Activated CD8-positive, alpha-beta T cell treated with anti-CD3 and anti-CD28 coated beads for 36 hours (primary cell): Measurements from ENCODE around the gene PLXND1. TPM values are rescaled to one million over a fixed set of nuclear protein-coding genes. Genes with fewer than 3 reads are reported as not detected.
"Not testable (repeated sequence)": the region's sequence is repeated elsewhere in the genome, so short reads cannot be mapped to it uniquely, and the experiment has no call there.

Experiments
- ATAC-seq: fragments of 200-7000 bp; cut with Tn5 transposase; one replicate; pipeline ENCODE4 v1.10.0; 2021; ENCODE audit warnings: mild to moderate bottlenecking, moderate library complexity
- CTCF ChIA-PET: fragments of 350-600 bp; sonication (Branson Sonifier 250); formaldehyde crosslinking; loops from one replicate; lab custom pipeline; 2021; ENCODE audit warnings: antibody characterized with exemption; lab: Charles Lee
- POLR2A ChIA-PET: fragments of 350-600 bp; sonication (Branson Sonifier 250); formaldehyde crosslinking; loops from one replicate; lab custom pipeline; 2021; ENCODE audit warnings: antibody characterized with exemption; lab: Charles Lee
- DNase-seq: peaks from one replicate; pipeline ENCODE4 v3.0.0-alpha.2; 2020
- H3K27ac Mint-ChIP-seq: one replicate; pipeline ENCODE4 v1.8.0; 2021; ENCODE audit warnings: mild to moderate bottlenecking, mixed read lengths
- H3K27me3 Mint-ChIP-seq: one replicate; pipeline ENCODE4 v1.8.0; 2021; ENCODE audit warnings: mixed read lengths
- H3K36me3 Mint-ChIP-seq: one replicate; pipeline ENCODE4 v1.8.0; 2021; ENCODE audit warnings: low read depth, mixed read lengths
- H3K4me1 Mint-ChIP-seq: one replicate; pipeline ENCODE4 v1.8.0; 2021; ENCODE audit warnings: low read depth, mixed read lengths
- H3K4me3 Mint-ChIP-seq: one replicate; pipeline ENCODE4 v1.8.0; 2021; ENCODE audit warnings: mild to moderate bottlenecking, moderate library complexity, mixed read lengths
- H3K9me3 Mint-ChIP-seq: one replicate; pipeline ENCODE4 v1.8.0; 2021; ENCODE audit warnings: mixed read lengths
- intact Hi-C: fragments of 100-400 bp; cut with micrococcal nuclease; formaldehyde crosslinking; loops from one replicate; pipeline ENCODE4 v1.10.0; 2022
- total RNA-seq, 2 experiments: library from RNA; stranded (reverse); gene quantifications; one replicate each; pipeline ENCODE4 v1.2.3, GENCODE V29; 2021
- TF ChIP-seq, protein P1 (sequence below): fragments of 200-600 bp; IDR thresholded peaks from one replicate; pipeline ENCODE4 v1.8.0; 2022; ENCODE audit warnings: antibody characterized with exemption, mild to moderate bottlenecking

PLXND1 gene
- total RNA-seq, 2 experiments from 2014 or later, result 10.7 to 12.5 TPM

DNA sequence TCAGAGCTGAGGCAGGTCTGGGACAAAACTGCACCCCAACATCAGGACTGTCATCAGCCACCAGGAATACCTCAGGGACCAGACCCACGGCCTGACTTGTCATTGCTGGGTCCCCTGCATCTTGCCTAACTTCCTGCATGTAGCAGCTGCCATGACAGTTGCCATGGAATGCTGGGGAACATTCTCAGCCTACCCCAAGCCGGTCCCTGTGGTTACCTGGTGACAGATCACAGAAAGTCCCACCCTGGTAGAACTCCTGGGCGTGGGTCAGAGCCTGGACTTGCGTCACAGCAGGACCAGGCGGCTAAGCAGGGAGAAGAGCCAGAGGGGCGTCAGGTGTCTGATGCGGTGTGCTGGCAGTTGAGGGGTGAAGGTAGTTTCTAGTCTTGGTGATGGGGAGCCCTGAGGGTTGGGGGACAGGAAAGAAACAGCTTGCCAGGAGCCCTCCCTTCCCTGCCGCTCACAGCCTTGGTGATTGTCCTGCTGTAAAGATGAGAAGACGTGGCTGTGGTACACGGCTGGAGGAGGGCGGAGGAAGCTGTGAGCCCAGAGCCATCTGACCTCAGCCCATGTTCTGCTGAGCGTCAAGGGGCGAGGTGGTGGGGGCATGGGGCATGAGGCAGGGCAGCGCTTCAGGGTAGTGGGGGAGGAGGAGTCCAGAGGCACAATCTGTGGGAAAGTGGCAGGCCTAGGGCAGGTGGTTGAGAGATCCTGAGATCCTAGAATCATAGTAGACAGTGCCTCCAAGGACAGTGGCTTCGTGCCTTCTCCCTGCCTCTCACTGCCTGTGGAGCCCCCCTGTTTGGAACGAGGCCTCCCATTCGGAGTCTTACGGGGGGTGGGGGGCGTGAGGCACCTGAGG lies 58.1 kb downstream of the PLXND1 start:
- no peak overlapping the region for H3K4me3 Mint-ChIP-seq
- peaks cover 4% of the 10 kb centered on the region for H3K27me3 Mint-ChIP-seq
- no peaks in the 10 kb centered on the region for H3K36me3 Mint-ChIP-seq
- ChIA-PET POLR2A (no interaction called here), CTCF (no interaction called here)
- no peaks in the 10 kb centered on the region for H3K9me3 Mint-ChIP-seq
- no peak overlapping the region for H3K27ac Mint-ChIP-seq
- no peaks in the 10 kb centered on the region for H3K4me1 Mint-ChIP-seq
- ATAC-seq (no peak), DNase-seq (no peak)
- TF ChIP-seq, protein P1, sequence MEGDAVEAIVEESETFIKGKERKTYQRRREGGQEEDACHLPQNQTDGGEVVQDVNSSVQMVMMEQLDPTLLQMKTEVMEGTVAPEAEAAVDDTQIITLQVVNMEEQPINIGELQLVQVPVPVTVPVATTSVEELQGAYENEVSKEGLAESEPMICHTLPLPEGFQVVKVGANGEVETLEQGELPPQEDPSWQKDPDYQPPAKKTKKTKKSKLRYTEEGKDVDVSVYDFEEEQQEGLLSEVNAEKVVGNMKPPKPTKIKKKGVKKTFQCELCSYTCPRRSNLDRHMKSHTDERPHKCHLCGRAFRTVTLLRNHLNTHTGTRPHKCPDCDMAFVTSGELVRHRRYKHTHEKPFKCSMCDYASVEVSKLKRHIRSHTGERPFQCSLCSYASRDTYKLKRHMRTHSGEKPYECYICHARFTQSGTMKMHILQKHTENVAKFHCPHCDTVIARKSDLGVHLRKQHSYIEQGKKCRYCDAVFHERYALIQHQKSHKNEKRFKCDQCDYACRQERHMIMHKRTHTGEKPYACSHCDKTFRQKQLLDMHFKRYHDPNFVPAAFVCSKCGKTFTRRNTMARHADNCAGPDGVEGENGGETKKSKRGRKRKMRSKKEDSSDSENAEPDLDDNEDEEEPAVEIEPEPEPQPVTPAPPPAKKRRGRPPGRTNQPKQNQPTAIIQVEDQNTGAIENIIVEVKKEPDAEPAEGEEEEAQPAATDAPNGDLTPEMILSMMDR, result no peak
- intact Hi-C loops, result no loop called here

DNA sequence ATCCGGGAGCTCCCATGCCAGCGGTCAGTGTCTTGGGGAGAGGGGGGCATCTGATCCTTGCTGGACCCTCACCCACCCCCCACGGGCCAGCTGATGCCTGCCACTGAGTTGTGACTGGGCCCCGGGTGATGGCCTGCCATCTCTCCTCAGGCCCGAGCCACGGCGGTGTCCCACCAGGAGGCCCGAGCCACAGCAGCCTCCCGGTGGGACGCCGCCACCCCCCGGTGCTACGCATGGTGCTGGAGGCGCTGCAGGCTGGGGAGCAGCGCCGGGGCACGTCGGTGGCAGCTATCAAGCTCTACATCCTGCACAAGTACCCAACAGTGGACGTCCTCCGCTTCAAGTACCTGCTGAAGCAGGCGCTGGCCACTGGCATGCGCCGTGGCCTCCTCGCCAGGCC lies 59.2 kb downstream of the PLXND1 start:
- ATAC-seq, result no peak
- no peak overlapping the region for H3K27ac Mint-ChIP-seq
- TF ChIP-seq, protein P1, result no peak
- H3K4me3 Mint-ChIP-seq, result no peak overlapping the region
- no peaks in the 10 kb centered on the region for H3K4me1 Mint-ChIP-seq
- H3K27me3 Mint-ChIP-seq, result no peaks in the 10 kb centered on the region
- no peak for DNase-seq
- POLR2A ChIA-PET, result no interaction called here
- H3K36me3 Mint-ChIP-seq, result no peaks in the 10 kb centered on the region
- no peaks in the 10 kb centered on the region for H3K9me3 Mint-ChIP-seq
- intact Hi-C loops, result no loop called here
- CTCF ChIA-PET, result no interaction called here

DNA sequence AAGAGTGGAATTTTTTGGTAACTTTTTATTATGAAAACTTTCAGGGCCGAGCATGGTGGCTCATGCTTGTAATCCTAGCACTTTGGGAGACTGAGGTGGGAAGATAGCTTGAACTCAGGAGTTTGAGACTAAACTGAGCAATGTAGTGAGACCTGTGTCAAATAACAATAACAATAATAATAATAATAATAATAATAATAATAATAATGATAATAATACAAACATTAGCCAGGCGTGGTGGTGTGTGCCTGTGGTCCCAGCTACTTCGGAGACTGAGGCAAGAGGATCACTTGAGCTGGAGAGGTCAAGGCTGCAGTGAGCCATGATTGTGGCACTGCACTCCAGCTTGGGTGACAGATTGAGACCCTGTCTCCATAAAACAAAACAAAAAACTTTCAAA lies 60.5 kb downstream of the PLXND1 start:
- H3K4me3 Mint-ChIP-seq, H3K36me3 Mint-ChIP-seq, DNase-seq, CTCF ChIA-PET, intact Hi-C loops, H3K27me3 Mint-ChIP-seq, H3K9me3 Mint-ChIP-seq, H3K27ac Mint-ChIP-seq, H3K4me1 Mint-ChIP-seq, POLR2A ChIA-PET, ATAC-seq: not testable (repeated sequence)

DNA sequence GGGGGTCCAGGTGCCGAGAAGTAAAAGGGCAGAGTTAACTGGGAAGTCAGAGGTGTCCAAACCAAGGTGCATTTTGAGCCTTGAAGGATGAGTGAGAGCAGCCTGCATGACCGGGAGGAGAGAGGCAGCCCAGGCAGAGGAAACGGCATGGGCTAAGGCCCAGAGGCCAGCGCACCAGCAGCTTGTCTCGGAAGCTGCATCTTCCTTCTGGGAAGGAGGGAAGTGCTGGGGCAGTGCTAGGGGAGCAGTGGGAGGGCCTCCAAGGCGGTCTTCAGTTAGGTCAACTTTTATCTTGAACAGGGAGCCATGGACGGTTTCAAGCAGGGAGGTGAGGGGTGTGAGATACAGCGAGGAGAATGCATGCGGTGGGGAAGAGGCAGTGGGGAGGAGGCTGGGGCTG lies 62.5 kb downstream of the PLXND1 start:
- no peaks in the 10 kb centered on the region for H3K27me3 Mint-ChIP-seq
- DNase-seq (no peak), ATAC-seq (no peak)
- ChIA-PET POLR2A (no interaction called here), CTCF (interaction anchor here (1.0 kb wide), 1 partner anchor 96 kb away, joined by 3 read pairs; no protein-coding TSS in a partner anchor)
- intact Hi-C loops, result no loop called here
- H3K36me3 Mint-ChIP-seq, result no peaks in the 10 kb centered on the region
- no peak overlapping the region for H3K4me3 Mint-ChIP-seq
- H3K9me3 Mint-ChIP-seq, result no peaks in the 10 kb centered on the region
- no peaks in the 10 kb centered on the region for H3K4me1 Mint-ChIP-seq
- H3K27ac Mint-ChIP-seq, result no peak overlapping the region
- TF ChIP-seq, protein P1, result no peak

DNA sequence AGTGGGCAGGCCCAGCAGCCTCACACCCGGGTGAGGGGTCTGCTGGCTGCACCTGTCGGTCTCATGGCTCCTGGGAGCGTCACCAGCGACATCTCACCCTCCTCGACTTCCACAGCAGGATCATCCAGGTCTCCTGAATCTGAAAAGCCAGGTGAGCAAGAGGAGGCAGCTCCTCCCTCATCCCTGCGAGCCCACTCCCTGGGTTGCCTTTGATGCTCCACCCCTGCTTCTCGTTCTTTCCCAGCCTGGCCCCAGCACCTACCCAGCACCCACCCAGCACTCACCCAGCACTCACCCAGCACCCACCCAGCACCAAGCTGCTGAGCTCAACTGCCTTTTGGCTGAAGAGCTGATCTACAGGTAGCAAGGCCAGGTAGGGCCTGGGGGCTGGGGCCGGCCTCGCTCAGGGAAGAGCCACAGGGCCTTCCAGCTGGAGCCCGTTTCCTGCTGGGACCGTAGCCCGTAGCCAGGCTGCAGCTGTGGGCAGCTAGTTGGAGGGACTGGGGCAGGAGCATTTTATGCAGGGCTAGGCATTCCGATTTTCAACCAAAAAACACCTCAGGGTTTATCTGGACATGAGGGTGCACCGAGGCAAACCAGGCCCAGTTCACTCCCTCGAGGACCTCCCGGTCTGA lies 63.2 kb downstream of the PLXND1 start, which contains the start of gene H1-8:
Gene H1-8, plus strand, starts transcription at position 20 of the 635 bp plus-strand sequence. Its CDS starts 44 bp downstream, at position 64.
- TF ChIP-seq, protein P1, result no peak
- POLR2A ChIA-PET, result no interaction called here
- DNase-seq (no peak), ATAC-seq (no peak)
- no peaks in the 10 kb centered on the region for H3K36me3 Mint-ChIP-seq
- H3K27ac Mint-ChIP-seq, result no peak within 1 kb of the TSS
- H3K9me3 Mint-ChIP-seq, result no peaks in the 10 kb centered on the region
- CTCF ChIA-PET, result no interaction called here
- intact Hi-C loops, result no loop called here
- H3K4me3 Mint-ChIP-seq, result no peak within 1 kb of the TSS
- no peaks in the 10 kb centered on the region for H3K27me3 Mint-ChIP-seq
- H3K4me1 Mint-ChIP-seq, result no peaks in the 10 kb centered on the region
